Duodenal mucosa (tissue), 2 donors: ENCODE data around the gene CLDN24.

Source experiments
- H3K27ac ChIP-seq: one replicate; pipeline ENCODE4 v1.7.0; 2013; ENCODE audit warnings: low read depth, low read length
- H3K27me3 ChIP-seq, 2 donors: one replicate each; pipeline ENCODE4 v1.7.0; 2013; ENCODE audit warnings: low read length in 2 of 2, control low read depth in 1 of 2; ENCODE audit not compliant: insufficient read depth in 2 of 2, control insufficient read depth in 1 of 2
- H3K36me3 ChIP-seq, 2 donors: one replicate each; pipeline ENCODE4 v1.7.0; 2013; ENCODE audit warnings: low read length in 2 of 2, control low read depth in 1 of 2; ENCODE audit not compliant: insufficient read depth in 2 of 2, control insufficient read depth in 1 of 2
- H3K4me1 ChIP-seq, 2 donors: one replicate each; pipeline ENCODE4 v1.7.0; 2013; ENCODE audit warnings: low read length in 2 of 2, control low read depth in 1 of 2; ENCODE audit not compliant: insufficient read depth in 2 of 2, control insufficient read depth in 1 of 2
- H3K4me3 ChIP-seq, 2 donors: one replicate each; pipeline ENCODE4 v1.7.0; 2013; ENCODE audit warnings: low read length in 2 of 2, low read depth in 1 of 2
- H3K9ac ChIP-seq, 2 donors: one replicate each; pipeline ENCODE4 v1.7.0; 2013; ENCODE audit warnings: low read length in 2 of 2, low read depth in 1 of 2
- H3K9me3 ChIP-seq, 2 donors: one replicate each; pipeline ENCODE4 v1.7.0; 2013; ENCODE audit warnings: low read length in 2 of 2, control low read depth in 1 of 2; ENCODE audit not compliant: control insufficient read depth in 1 of 2

The CLDN24 gene

GRCh38 chr4:183288955-183289354 lies 33.3 kb downstream of the CLDN24 start:
- Histone ChIP-seq H3K27ac (no peak overlapping the region), H3K4me3 (no peak overlapping the region), H3K36me3 (peaks cover 0 to 2% of the 10 kb centered on the region in 2 donors), H3K9ac (no peak overlapping the region), H3K4me1 (peaks cover 15 to 23% of the 10 kb centered on the region in 2 donors), H3K27me3 (no peaks in the 10 kb centered on the region), H3K9me3 (no peaks in the 10 kb centered on the region)

- no peaks in the 10 kb centered on the region for H3K9me3 ChIP-seq
- no peak overlapping the region for H3K27ac ChIP-seq
- peaks cover 15 to 23% of the 10 kb centered on the region in 2 donors for H3K4me1 ChIP-seq
- peak overlapping the region; percentile 10 to 15 for H3K9ac ChIP-seq
- peak overlapping the region in 1 of 2 donors; percentile 7 for H3K4me3 ChIP-seq
- H3K27me3 ChIP-seq, result no peaks in the 10 kb centered on the region
- peaks cover 0 to 2% of the 10 kb centered on the region in 2 donors for H3K36me3 ChIP-seq
Observed at GRCh38 chr4:183287677-183288076, 34.5 kb downstream of the CLDN24 start.

- no peak overlapping the region for H3K9ac ChIP-seq
- no peaks in the 10 kb centered on the region for H3K9me3 ChIP-seq
- no peak overlapping the region for H3K27ac ChIP-seq
- H3K27me3 ChIP-seq, result no peaks in the 10 kb centered on the region
- peaks cover 15 to 23% of the 10 kb centered on the region in 2 donors for H3K4me1 ChIP-seq
- H3K36me3 ChIP-seq, result peaks cover 0 to 2% of the 10 kb centered on the region in 2 donors
- H3K4me3 ChIP-seq, result peak overlapping the region in 1 of 2 donors; percentile 7
Observed at GRCh38 chr4:183287309-183287659, 34.9 kb downstream of the CLDN24 start.

GRCh38 chr4:183286590-183287308 lies 35.5 kb downstream of the CLDN24 start:
- H3K36me3 ChIP-seq, result peaks cover 0 to 2% of the 10 kb centered on the region in 2 donors
- no peaks in the 10 kb centered on the region for H3K9me3 ChIP-seq
- no peaks in the 10 kb centered on the region for H3K27me3 ChIP-seq
- H3K27ac ChIP-seq, result no peak overlapping the region
- H3K4me3 ChIP-seq, result no peak overlapping the region
- H3K9ac ChIP-seq, result no peak overlapping the region
- H3K4me1 ChIP-seq, result peaks cover 15 to 28% of the 10 kb centered on the region in 2 donors

- no peak overlapping the region for H3K4me3 ChIP-seq
- H3K36me3 ChIP-seq, result peaks cover 0 to 2% of the 10 kb centered on the region in 2 donors
- H3K27ac ChIP-seq, result no peak overlapping the region
- no peaks in the 10 kb centered on the region for H3K27me3 ChIP-seq
- H3K9me3 ChIP-seq, result no peaks in the 10 kb centered on the region
- H3K9ac ChIP-seq, result no peak overlapping the region
- H3K4me1 ChIP-seq, result peaks cover 15 to 33% of the 10 kb centered on the region in 2 donors
Observed at GRCh38 chr4:183285886-183286285, 36.3 kb downstream of the CLDN24 start.

GRCh38 chr4:183284965-183285364 lies 37.3 kb downstream of the CLDN24 start:
- H3K36me3 ChIP-seq, result peaks cover 0 to 2% of the 10 kb centered on the region in 2 donors
- no peaks in the 10 kb centered on the region for H3K27me3 ChIP-seq
- H3K9ac ChIP-seq, result no peak overlapping the region
- peaks cover 15 to 33% of the 10 kb centered on the region in 2 donors for H3K4me1 ChIP-seq
- no peaks in the 10 kb centered on the region for H3K9me3 ChIP-seq
- no peak overlapping the region for H3K27ac ChIP-seq
- H3K4me3 ChIP-seq, result no peak overlapping the region

GRCh38 chr4:183284258-183284785 lies 37.9 kb downstream of the CLDN24 start:
- H3K4me1 ChIP-seq, result peaks cover 15 to 33% of the 10 kb centered on the region in 2 donors
- H3K27ac ChIP-seq, result no peak overlapping the region
- H3K36me3 ChIP-seq, result peaks cover 0 to 2% of the 10 kb centered on the region in 2 donors
- no peaks in the 10 kb centered on the region for H3K27me3 ChIP-seq
- H3K9me3 ChIP-seq, result no peaks in the 10 kb centered on the region
- no peak overlapping the region for H3K4me3 ChIP-seq
- H3K9ac ChIP-seq, result no peak overlapping the region

- Histone ChIP-seq H3K4me1 (no peaks in the 10 kb centered on the region), H3K27me3 (no peaks in the 10 kb centered on the region), H3K36me3 (peaks cover 0 to 5% of the 10 kb centered on the region in 2 donors), H3K4me3 (no peak overlapping the region), H3K9ac (no peak overlapping the region), H3K27ac (no peak overlapping the region), H3K9me3 (peaks cover 11 to 17% of the 10 kb centered on the region in 2 donors)
Observed at GRCh38 chr4:183276106-183276505, 46.1 kb downstream of the CLDN24 start.

- H3K27ac ChIP-seq, result no peak overlapping the region
- peaks cover 11 to 17% of the 10 kb centered on the region in 2 donors for H3K9me3 ChIP-seq
- H3K36me3 ChIP-seq, result peaks cover 0 to 5% of the 10 kb centered on the region in 2 donors
- H3K4me3 ChIP-seq, result no peak overlapping the region
- H3K27me3 ChIP-seq, result no peaks in the 10 kb centered on the region
- H3K4me1 ChIP-seq, result no peaks in the 10 kb centered on the region
- H3K9ac ChIP-seq, result no peak overlapping the region
Observed at GRCh38 chr4:183272384-183272783, 49.8 kb downstream of the CLDN24 start.
